HG02642 (cell line): ENCODE data around the gene MCOLN1.

Experiments used
- ATAC-seq: cut with Tn5 transposase; IDR thresholded peaks from one replicate; pipeline ENCODE4 v1.9.1; 2021; ENCODE audit warnings: mild to moderate bottlenecking; ENCODE audit not compliant: unreplicated experiment, poor library complexity

The MCOLN1 gene

DNA sequence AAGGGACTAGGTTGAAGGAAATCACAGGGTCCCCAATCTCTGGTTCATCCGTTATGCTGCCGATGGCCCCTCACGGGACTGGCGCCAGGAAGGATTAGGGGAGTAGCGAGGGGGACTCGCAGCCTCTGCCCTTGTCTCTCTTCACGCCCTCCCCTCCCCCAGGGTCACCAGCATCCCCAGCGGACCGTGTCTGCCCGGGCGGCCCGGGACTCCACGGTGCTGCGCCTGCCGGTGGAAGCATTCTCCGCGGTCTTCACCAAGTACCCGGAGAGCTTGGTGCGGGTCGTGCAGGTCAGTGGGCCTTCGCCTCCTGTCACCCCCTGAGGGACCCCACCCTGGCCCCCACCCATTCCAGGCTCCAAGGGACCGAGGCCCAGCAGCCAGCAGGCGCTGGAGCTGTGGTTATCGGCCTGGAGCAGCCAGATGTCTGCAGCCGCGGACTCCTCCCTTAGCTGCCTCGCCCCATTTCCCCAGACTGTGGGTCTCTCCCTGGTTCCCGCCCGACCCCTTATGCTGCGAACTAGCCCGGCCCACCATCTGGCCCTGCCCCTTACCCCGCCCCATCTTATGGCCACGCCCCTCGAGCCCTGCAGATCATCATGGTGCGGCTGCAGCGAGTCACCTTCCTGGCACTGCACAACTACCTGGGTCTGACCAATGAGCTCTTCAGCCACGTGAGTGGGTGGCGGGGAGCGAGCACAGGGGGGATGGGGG is 18.5 kb downstream of the MCOLN1 start:
- no peak for ATAC-seq

DNA sequence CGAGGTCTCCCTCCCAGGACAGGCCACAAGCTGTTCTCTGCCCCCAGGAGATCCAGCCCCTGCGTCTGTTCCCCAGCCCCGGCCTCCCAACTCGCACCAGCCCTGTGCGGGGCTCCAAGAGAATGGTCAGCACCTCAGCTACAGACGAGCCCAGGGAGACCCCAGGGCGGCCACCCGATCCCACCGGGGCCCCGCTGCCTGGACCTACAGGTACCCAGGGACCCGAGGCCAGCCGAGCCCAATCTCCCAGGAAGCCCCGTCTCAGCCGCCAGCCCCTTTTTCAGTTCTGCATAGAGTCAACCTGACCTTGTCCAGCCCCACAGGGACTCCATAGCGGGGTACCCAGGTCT is 19.0 kb downstream of the MCOLN1 start:
- no peak for ATAC-seq

DNA sequence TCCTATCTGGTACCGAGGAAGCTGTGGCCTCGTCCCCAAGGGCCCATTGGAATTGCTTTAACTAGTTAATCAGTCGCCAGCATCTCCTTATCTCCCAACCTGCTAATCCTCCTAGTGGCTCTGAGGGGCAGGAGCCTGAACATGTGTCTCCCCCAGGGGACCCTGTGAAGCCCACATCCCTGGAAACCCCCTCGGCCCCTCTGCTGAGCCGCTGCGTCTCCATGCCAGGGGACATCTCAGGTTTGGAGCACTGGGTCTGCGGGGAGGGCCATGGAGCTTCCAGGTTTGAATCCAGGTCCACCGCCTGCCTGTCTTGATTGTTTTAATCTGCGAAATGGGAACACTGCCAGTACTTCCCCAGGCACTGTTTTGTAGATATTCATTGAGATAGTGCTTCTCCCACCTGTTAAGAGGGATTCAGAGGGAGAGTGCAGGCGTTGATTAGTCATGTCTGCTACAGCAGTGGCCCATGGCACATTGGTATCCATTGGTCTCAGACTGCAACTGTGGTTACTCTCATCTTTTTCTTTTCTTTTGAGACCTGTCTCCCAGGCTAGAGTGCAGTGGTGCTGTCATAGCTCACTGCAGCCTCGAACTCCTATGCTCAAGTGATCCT is 19.5 kb downstream of the MCOLN1 start:
- ATAC-seq: no peak

DNA sequence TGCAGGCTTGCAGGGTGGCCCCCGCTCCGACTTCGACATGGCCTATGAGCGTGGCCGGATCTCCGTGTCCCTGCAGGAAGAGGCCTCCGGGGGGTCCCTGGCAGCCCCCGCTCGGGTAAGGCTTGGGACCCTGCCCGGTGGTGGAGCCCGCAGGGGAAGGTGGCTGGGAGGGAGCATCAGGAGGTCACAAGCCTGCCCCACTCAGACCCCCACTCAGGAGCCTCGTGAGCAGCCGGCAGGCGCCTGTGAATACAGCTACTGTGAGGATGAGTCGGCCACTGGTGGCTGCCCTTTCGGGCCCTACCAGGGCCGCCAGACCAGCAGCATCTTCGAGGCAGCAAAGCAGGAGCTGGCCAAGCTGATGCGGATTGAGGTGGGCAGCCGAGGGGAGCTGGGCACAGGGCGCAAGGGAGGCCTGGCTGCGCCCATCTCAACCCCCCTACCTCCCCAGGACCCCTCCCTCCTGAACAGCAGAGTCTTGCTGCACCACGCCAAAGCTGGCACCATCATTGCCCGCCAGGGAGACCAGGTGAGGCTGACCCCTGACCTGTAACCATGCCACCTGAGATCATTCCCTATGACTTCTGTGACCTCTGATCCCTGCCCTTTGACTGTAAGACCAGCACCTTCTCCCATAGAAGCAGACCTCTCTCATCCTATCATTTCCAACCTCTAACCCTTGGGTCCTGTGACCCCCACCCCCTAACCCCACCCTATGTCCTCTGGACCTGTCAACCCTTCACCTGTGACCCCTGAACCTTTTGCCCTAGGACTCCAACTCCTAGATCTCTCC is 20.3 kb downstream of the MCOLN1 start:
- ATAC-seq: no peak

DNA sequence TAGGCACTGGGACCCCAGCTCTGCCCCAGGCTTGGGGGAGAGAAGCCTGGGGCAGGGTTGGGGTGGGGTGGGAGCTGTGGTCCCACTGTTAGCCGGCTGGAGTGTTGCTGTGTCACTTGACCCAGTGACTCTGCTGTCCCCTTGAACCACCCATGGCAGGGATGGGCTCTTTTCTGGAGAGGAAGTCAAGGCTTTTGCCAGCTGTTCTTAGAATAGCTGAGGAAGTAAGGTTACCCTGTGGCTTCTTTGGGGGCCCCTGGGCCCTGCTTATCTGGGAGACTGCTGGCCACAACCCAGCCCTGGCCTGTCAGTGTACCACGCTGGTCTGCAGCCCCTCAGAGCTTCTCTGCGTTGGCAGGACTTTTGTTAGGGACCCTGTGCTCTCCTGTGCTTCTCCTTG is 22.2 kb downstream of the MCOLN1 start:
- no peak for ATAC-seq

DNA sequence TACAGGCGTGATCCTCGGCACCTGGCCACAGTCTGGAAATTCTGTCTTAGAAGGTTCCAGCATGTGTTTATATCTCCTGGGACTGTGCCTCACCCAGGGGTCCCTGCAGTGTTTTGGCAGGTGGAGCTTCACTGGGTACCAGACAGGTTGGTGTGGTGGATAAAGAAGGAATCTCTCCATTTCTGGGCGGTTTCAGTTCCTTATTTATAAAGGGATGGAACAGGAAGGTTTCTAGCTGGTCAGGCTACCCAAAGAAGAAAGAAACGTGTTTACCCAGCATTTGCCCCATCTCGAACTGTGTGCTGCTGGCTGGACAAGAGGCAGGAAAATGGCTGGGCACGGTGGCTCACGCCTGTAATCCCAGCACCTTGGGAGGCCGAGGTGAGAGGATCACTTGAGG is 22.9 kb downstream of the MCOLN1 start:
- ATAC-seq: no peak

DNA sequence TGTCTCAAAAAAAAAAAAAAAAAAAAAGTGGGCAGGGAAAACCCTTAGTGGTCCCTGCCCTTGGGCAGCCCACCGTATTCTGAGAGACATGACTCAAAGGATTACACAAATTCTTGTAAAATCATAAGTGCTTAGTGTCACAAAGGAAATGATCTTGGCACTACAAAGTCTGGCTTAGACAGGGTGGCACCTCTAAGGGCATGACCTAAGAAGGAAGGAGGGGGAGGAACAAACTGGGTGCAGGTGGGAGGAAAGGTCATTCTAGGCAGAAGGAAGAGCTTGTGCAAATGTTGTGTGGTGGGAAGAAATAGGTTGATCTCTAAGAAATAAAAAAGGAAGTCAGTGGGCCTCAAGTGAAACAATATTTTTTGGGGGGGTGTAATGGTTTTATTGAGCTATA is 23.5 kb downstream of the MCOLN1 start:
- no peak for ATAC-seq

DNA sequence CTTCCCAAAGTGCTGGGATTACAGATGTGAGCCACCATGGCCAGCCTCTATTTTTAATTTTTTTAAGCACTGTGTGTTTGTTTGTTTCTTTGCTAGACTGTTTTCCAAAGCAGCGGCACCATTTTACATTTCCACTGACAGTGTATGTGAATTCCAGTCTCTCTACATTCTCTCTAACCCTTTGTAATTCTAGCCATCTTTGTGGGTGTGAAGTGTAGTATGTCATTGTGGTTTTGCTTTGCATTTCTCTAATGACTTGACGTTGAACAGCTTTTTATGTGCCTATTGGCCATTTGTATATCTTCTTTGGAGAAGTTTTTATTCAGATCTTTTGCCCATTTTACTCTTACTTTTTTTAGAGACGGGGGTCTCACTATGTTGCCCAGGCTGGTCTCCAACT is 24.7 kb downstream of the MCOLN1 start:
- ATAC-seq: no peak

GRCh38 chr19:7549429-7550148 is 27.2 kb downstream of the MCOLN1 start:
- no peak for ATAC-seq

GRCh38 chr19:7550169-7550770 is 27.8 kb downstream of the MCOLN1 start:
- ATAC-seq: no peak

GRCh38 chr19:7550987-7551761 is 28.8 kb downstream of the MCOLN1 start:
- ATAC-seq: no peak

DNA sequence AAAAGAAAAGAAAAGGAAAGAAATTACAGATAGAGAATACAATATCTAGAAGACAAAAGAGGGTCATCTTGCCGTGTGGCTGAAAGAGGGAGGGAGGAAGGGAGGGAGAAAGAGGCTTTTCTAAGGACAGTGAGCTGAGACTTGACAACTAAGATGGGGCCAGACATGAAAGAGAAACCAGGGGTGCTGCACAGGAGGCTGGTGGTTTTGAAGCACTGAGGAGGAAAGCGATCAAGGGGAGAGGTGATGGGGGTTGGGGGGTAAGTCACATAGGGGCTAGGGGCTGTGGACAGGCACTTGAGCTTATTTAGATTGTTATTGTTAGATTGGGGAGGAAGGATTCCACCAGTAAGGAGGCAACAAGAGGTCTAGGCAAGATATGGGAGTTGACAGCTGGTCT is 30.4 kb downstream of the MCOLN1 start:
- no peak for ATAC-seq

- ATAC-seq: no peak
These were observed 32.1 kb downstream of the MCOLN1 start for GRCh38 chr19:7554565-7554964.

DNA sequence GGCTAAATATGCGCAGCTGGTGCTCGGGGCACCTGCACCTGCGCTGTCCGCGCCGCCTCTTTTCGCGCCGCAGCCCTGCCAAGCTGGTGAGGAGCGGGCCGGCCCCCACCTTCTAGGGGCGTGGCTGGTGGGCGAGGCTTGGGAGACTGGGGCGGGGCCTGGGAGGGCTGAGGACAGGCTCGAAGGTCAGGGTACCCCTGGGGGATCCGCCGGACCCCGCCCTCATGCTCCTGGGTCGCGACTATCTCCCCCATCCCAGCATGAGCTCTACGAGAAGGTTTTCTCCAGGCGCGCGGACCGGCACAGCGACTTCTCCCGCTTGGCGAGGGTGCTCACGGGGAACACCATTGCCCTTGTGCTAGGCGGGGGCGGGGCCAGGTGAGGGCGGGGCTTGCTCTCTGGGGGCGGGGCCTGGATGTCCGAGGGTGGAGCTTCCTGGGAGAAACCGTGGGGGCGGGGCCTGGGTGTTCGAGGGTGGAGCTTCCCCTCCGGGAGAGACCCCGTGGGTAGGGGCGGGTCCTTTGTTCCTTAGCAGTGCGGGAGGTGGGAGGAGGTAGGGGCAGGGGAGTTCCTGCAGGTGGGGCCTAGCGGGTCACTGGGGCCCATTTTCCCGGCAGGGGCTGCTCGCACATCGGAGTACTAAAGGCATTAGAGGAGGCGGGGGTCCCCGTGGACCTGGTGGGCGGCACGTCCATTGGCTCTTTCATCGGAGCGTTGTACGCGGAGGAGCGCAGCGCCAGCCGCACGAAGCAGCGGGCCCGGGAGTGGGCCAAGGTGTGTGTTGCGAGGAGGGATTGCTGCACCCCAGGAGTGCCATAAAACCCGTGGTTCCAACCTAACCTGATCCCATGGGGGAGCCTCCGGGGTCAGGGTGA is 32.8 kb downstream of the MCOLN1 start:
- no peak for ATAC-seq

DNA sequence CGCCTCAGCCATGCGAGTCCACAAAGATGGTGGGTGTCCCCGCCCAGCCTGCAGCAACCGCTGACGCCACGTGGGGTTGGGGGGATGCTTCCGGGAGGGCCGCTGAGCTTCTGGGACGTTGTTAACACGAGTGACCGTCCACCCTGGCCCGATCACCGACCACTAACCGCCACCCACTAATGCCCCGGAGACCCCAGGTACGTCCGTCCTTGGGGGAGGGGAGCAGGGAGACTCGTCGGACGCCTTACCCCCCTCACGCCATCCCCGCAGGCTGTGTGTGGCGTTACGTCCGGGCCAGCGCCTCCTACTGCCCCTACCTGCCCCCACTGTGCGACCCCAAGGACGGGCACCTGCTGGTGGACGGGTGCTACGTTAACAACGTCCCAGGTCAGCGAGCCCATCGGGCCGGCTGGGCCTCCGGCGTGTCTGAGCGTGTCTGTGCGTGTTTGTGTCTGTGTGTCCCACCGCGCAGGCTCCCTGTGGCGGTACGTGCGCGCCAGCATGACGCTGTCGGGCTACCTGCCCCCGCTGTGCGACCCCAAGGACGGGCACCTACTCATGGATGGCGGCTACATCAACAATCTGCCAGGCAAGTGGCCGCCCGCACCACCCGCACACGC is 34.4 kb downstream of the MCOLN1 start:
- ATAC-seq: no peak

GRCh38 chr19:7558667-7559066 is 36.2 kb downstream of the MCOLN1 start:
- ATAC-seq: no peak

DNA sequence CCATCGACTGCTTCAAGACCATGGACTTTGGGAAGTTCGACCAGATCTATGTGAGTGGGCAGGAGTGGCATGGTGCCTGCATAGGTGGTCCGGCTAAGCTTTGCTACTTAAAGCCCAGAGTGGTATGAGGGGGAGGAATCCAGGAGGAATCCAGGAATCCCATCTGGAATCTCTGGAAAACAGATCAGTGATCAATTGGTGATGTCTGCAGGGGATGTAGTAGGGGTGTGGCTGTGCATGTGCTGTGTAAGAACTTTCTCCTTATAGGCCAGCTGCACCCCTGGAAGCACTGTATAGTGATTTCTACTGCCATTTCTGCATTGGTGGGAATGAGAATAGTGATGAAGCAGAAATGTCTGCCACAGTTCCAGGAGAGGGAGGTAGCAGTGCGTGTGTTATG is 36.7 kb downstream of the MCOLN1 start:
- no peak for ATAC-seq

DNA sequence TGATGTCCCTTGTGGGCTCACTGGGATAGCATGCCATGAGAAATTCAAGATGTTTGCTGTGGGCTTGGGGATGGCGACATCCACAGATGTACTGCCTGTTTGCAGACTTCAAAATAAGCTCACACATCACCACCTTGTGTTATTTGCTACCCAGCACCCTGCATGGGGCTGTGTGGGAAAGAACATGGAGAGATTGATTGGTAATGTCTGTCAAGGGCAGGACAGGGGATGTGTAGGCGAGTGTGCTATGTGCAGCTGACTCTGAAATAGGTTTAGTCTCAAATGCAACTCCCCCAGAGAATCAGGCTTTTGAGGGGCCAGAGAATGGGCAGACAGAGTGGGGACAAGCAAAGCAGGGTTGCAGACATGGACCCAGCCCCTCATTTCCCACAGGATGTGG is 37.8 kb downstream of the MCOLN1 start:
- ATAC-seq: no peak
